HepG2 (cell line): Measurements from ENCODE around the gene PLLP. TPM values are rescaled to one million over a fixed set of nuclear protein-coding genes. Genes with fewer than 3 reads are reported as not detected.

Experiments
- ARNT ChIP-seq: fragments of 450-650 bp; IDR thresholded peaks from 2 replicates; pipeline ENCODE4 v1.6.1; 2017
- ETV5 ChIP-seq: IDR thresholded peaks from 2 replicates; pipeline ENCODE4 v1.6.1; 2018; ENCODE audit warnings: missing biosample characterization, missing genetic modification reagents, inconsistent platforms, borderline replicate concordance
- IKZF5 ChIP-seq: IDR thresholded peaks from 2 replicates; pipeline ENCODE4 v1.6.1; 2018; ENCODE audit warnings: missing genetic modification reagents, mild to moderate bottlenecking, missing compliant biosample characterization
- MED8 ChIP-seq: sonication (generic); formaldehyde crosslinking; IDR thresholded peaks from 2 replicates; pipeline ENCODE4 v1.8.1; 2023; ENCODE audit warnings: mild to moderate bottlenecking, missing genetic modification reagents; ENCODE audit not compliant: insufficient replicate concordance
- MIER3 ChIP-seq: IDR thresholded peaks from 2 replicates; pipeline ENCODE4 v1.6.1; 2016; ENCODE audit warnings: missing compliant biosample characterization, borderline replicate concordance
- NCOR1 ChIP-seq: fragments of 200-600 bp; sonication (generic); IDR thresholded peaks from 2 replicates; pipeline ENCODE4 v1.7.0; 2017; ENCODE audit warnings: antibody characterized with exemption, low read length, borderline replicate concordance
- SATB2 ChIP-seq: sonication (generic); formaldehyde crosslinking; IDR thresholded peaks from 2 replicates; pipeline ENCODE4 v1.5.0; 2020; ENCODE audit warnings: missing genetic modification reagents
- SMC3 ChIP-seq: IDR thresholded peaks from 2 replicates; pipeline ENCODE4 v1.6.1; 2011; ENCODE audit warnings: low read length, improper control_type of control experiment
- SPEN ChIP-seq: sonication (generic); formaldehyde crosslinking; IDR thresholded peaks from 2 replicates; pipeline ENCODE4 v1.5.1; 2020; ENCODE audit warnings: low read depth, mild to moderate bottlenecking, missing genetic modification reagents
- STAT6 ChIP-seq: sonication (generic); formaldehyde crosslinking; IDR thresholded peaks from 2 replicates; pipeline ENCODE4 v1.4.0; 2020; ENCODE audit warnings: missing genetic modification reagents, mild to moderate bottlenecking, borderline replicate concordance
- TCF12 ChIP-seq, 2 experiments: fragments of 450-650 bp in 1 of 2; sonication (generic) in 1 of 2; formaldehyde crosslinking in 1 of 2; IDR thresholded peaks; 2 replicates each; pipeline versions ENCODE4 v1.6.1 to v1.8.0; 2017 to 2022; ENCODE audit warnings: antibody characterized with exemption in 1 of 2, mild to moderate bottlenecking in 1 of 2, missing genetic modification reagents in 1 of 2, moderate library complexity in 1 of 2
- TFDP2 ChIP-seq: sonication (generic); formaldehyde crosslinking; IDR thresholded peaks from 2 replicates; pipeline ENCODE4 v1.4.0; 2020; ENCODE audit warnings: missing genetic modification reagents
- TIGD3 ChIP-seq: sonication (generic); formaldehyde crosslinking; IDR thresholded peaks from 2 replicates; pipeline ENCODE4 v1.5.1; 2020; ENCODE audit warnings: mild to moderate bottlenecking, missing genetic modification reagents, borderline replicate concordance
- U2AF1 ChIP-seq: fragments of 200-400 bp; formaldehyde crosslinking; optimal IDR thresholded peaks from 2 replicates; pipeline ENCODE3; 2017; ENCODE audit warnings: mild to moderate bottlenecking, low read depth, low read length
- ZEB1 ChIP-seq: IDR thresholded peaks from 2 replicates; pipeline ENCODE4 v1.6.1; 2012; ENCODE audit warnings: mild to moderate bottlenecking, low read depth, inconsistent platforms; ENCODE audit not compliant: insufficient replicate concordance
- ZFX ChIP-seq: sonication (generic); formaldehyde crosslinking; IDR thresholded peaks from 2 replicates; pipeline ENCODE4 v1.4.0; 2020; ENCODE audit warnings: mild to moderate bottlenecking, low read depth, missing genetic modification reagents, moderate library complexity
- ZMYM2 ChIP-seq: sonication (generic); formaldehyde crosslinking; IDR thresholded peaks from 2 replicates; pipeline ENCODE4 v1.8.0; 2022; ENCODE audit warnings: mild to moderate bottlenecking, missing genetic modification reagents
- ZNF121 ChIP-seq: sonication (generic); formaldehyde crosslinking; IDR thresholded peaks from 2 replicates; pipeline ENCODE4 v1.5.0; 2020; ENCODE audit warnings: mild to moderate bottlenecking, missing genetic modification reagents
- ZNF235 ChIP-seq: sonication (generic); formaldehyde crosslinking; IDR thresholded peaks from 2 replicates; pipeline ENCODE4 v1.8.1; 2023; ENCODE audit warnings: mild to moderate bottlenecking, missing genetic modification reagents, borderline replicate concordance
- ZNF3 ChIP-seq: IDR thresholded peaks from 2 replicates; pipeline ENCODE4 v1.7.0; 2017; ENCODE audit warnings: inconsistent platforms
- ZNF333 ChIP-seq: sonication (generic); formaldehyde crosslinking; IDR thresholded peaks from 2 replicates; pipeline ENCODE4 v1.4.0; 2020; ENCODE audit warnings: mild to moderate bottlenecking, missing genetic modification reagents, borderline replicate concordance
- ZNF451 ChIP-seq: sonication (generic); formaldehyde crosslinking; IDR thresholded peaks from 2 replicates; pipeline ENCODE4 v1.5.0; 2020; ENCODE audit warnings: mild to moderate bottlenecking, missing genetic modification reagents
- ZNF577 ChIP-seq: sonication (generic); formaldehyde crosslinking; IDR thresholded peaks from 2 replicates; pipeline ENCODE4 v1.4.0; 2020; ENCODE audit warnings: mild to moderate bottlenecking, low read depth, missing genetic modification reagents, borderline replicate concordance
- ZNF839 ChIP-seq: sonication (generic); formaldehyde crosslinking; IDR thresholded peaks from 2 replicates; pipeline ENCODE4 v1.4.0; 2020; ENCODE audit warnings: missing genetic modification reagents, mild to moderate bottlenecking, borderline replicate concordance
- ZNF891 ChIP-seq: sonication (generic); formaldehyde crosslinking; IDR thresholded peaks from 2 replicates; pipeline ENCODE4 v1.5.0; 2020; ENCODE audit warnings: mild to moderate bottlenecking, missing genetic modification reagents
- polyA plus RNA-seq, 8 experiments: library from polyadenylated mRNA; depleted of rRNA in 3 of 8; stranded (reverse) in 7 of 8; unstranded in 1 of 8; fragments of >200 nt; fragmentation: Illumina TruSeq in 4 of 8; extraction: Trizol in 4 of 8; gene quantifications; 2 replicates each; pipeline versions ENCODE4 v1.2.1 to v1.2.3, GENCODE V29; 2011 to 2016; ENCODE audit warnings: low read depth in 4 of 8, missing spikeins in 1 of 8, mixed read lengths in 1 of 8; ENCODE audit not compliant: insufficient read depth in 1 of 8
- total RNA-seq, 5 experiments: library from RNA; depleted of rRNA; stranded (reverse); fragments of >200 nt; fragmentation: Illumina TruSeq; extraction: Trizol; gene quantifications; 2 replicates each; pipeline ENCODE4 v1.2.3, GENCODE V29; 2016; ENCODE audit warnings: low read depth in 1 of 5

PLLP gene
- total and polyA plus RNA-seq, 2 of the 13 experiments (the other 11 are each of a cell fraction or from before 2014, with no cell fraction given) = 60.6 to 127 TPM

GRCh38 chr16:57245472-57246113 lies 38.9 kb downstream of the PLLP start (continued):
- TF ChIP-seq ZNF839 (CRISPR knock-in tag) = no peak; the same call in 1 of the 2 replicates
- peak; percentile 87 for TF ChIP-seq ZFX (CRISPR knock-in tag)
- TF ChIP-seq SPEN (CRISPR knock-in tag) = no peak
- no peak for TF ChIP-seq IKZF5
- TF ChIP-seq ZNF3 (CRISPR knock-in tag) = no peak
- no peak for TF ChIP-seq STAT6
- TF ChIP-seq MED8 = no peak
- no peak for TF ChIP-seq ETV5 (CRISPR knock-in tag)
- no peak for TF ChIP-seq ZNF235 (CRISPR knock-in tag)
- no peak for TF ChIP-seq ZNF891 (CRISPR knock-in tag)
- TF ChIP-seq TCF12 (IDR thresholded peaks at IDR 0.05) = no peak
- no peak; the same call in 1 of the 2 replicates for TF ChIP-seq TCF12 (CRISPR knock-in tag; IDR thresholded peaks at IDR 0.05)
- no peak; the same call in 1 of the 2 replicates for TF ChIP-seq MIER3 (CRISPR knock-in tag)
- no peak for TF ChIP-seq ARNT
- no peak for TF ChIP-seq TFDP2 (CRISPR knock-in tag)
- no peak for TF ChIP-seq ZNF451 (CRISPR knock-in tag)
- TF ChIP-seq TIGD3 (CRISPR knock-in tag) = no peak
- peak; percentile 44 for TF ChIP-seq ZEB1
- TF ChIP-seq SMC3 = no peak
- TF ChIP-seq SATB2 (CRISPR knock-in tag) = no peak; the same call in 1 of the 2 replicates
- no peak; the same call in 1 of the 2 replicates for TF ChIP-seq ZNF577 (CRISPR knock-in tag)
- no peak for TF ChIP-seq ZNF121
- no peak for TF ChIP-seq NCOR1
- TF ChIP-seq ZNF333 = no peak
- no peak for TF ChIP-seq ZMYM2
- TF ChIP-seq U2AF1 = no peak
